22Rv1 (cell line): ENCODE results near the gene RALGPS1.

Experiments
- H3K27ac ChIP-seq: fragments of 450-650 bp; 2 replicates; pipeline ENCODE4 v1.5.1; 2017
- CTCF ChIP-seq: fragments of 450-650 bp; IDR thresholded peaks from 2 replicates; pipeline ENCODE4 v1.5.1; 2017; ENCODE audit warnings: mild to moderate bottlenecking
- ZFX ChIP-seq: fragments of 450-650 bp; IDR thresholded peaks from 2 replicates; pipeline ENCODE4 v1.6.1; 2017; ENCODE audit warnings: antibody characterized with exemption, borderline replicate concordance

Gene RALGPS1

GRCh38 chr9:127078336-127078735 is 163.8 kb downstream of the RALGPS1 start:
- TF ChIP-seq ZFX, result no peak
- TF ChIP-seq CTCF, result no peak
- H3K27ac ChIP-seq, result no peak overlapping the region

GRCh38 chr9:127078988-127079387 is 164.4 kb downstream of the RALGPS1 start:
- no peak overlapping the region for H3K27ac ChIP-seq
- TF ChIP-seq CTCF, result no peak
- TF ChIP-seq ZFX, result no peak

GRCh38 chr9:127079446-127080140 is 165.0 kb downstream of the RALGPS1 start:
- no peak overlapping the region for H3K27ac ChIP-seq
- TF ChIP-seq CTCF, result no peak
- TF ChIP-seq ZFX, result no peak

GRCh38 chr9:127081250-127082185 is 166.9 kb downstream of the RALGPS1 start:
- no peak overlapping the region for H3K27ac ChIP-seq
- no peak for TF ChIP-seq CTCF
- TF ChIP-seq ZFX, result no peak

- TF ChIP-seq CTCF, result no peak
- no peak for TF ChIP-seq ZFX
- H3K27ac ChIP-seq, result no peak overlapping the region
Measured at GRCh38 chr9:127083138-127083980, 168.8 kb downstream of the RALGPS1 start.

GRCh38 chr9:127084076-127085039 is 169.8 kb downstream of the RALGPS1 start:
- TF ChIP-seq ZFX (no peak), CTCF (no peak)
- no peak overlapping the region for H3K27ac ChIP-seq
